Activated effector memory CD4-positive, alpha-beta T cell treated with Interleukin-2 at 50 U/mL for 16 hours (primary cell): Measurements from ENCODE around the gene ELMO1.
A peak's percentile ranks its signal among the peaks of the same experiment; 100 is the strongest.
"Not testable (repeated sequence)": the region's sequence is repeated elsewhere in the genome, so short reads cannot be mapped to it uniquely, and the experiment has no call there.

Experiments
- DNase-seq: peaks from one replicate; pipeline ENCODE4 v3.0.0-alpha.2; 2020

The ELMO1 gene

DNA sequence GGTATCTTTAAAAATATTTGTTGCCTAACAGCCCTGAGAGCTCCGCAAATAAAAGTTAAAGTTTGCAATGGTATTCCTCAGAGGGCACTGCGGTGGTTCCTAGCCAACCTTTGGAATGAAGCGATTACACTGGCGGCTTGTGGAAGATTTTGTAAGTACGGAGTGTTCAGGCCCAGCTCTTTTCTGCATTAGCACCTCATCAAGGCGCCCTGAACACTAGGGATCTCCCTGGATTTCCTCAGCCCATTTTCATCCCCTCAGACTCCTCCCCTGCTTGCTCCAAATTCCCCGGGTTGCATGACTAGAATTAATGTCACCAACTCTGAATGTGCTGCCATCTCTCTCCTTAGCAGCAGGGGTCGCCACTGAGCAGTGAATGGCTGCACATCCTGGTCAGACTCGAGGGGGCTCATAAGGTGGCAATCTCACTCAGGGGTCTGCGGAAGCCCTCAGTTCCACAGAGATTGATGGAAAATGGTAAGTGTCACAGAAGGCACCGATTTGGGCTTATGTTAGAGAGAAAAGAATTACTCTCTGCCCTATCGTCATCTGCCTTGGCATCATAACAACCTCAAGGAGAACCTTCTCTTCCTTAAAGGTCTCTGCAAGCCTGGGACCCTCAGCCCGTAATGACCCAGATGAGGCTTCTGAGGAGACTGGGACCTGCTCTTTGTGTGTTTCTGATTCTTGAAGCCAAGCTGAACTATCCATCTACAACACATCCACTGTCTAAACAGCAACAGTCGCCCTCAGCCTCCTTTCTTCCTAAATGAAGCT, 461.5 kb downstream of the ELMO1 start:
- peak; percentile 27 for DNase-seq

DNA sequence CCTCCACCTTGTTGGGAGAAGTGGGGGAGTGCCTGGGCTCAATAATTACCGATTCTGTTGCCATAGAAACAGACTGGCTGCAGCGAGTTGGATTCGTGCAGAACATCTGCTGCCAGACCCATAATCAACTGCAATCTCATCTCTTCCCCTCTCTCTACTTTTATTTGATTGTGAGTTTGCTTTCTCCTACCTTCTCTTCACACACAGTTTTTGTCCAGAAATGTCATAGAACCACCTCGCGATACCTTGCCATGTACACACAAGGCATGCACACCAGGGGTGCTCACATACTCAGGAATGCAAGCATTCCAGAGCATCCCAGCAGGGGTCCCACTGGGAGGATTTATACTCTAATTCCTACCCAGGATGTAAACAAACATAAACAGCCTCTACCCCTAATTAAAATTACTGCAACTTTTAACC, 462.1 kb downstream of the ELMO1 start:
- DNase-seq: no peak

- no peak for DNase-seq
Measured at GRCh38 chr7:36985866-36986400, 462.7 kb downstream of the ELMO1 start.

DNA sequence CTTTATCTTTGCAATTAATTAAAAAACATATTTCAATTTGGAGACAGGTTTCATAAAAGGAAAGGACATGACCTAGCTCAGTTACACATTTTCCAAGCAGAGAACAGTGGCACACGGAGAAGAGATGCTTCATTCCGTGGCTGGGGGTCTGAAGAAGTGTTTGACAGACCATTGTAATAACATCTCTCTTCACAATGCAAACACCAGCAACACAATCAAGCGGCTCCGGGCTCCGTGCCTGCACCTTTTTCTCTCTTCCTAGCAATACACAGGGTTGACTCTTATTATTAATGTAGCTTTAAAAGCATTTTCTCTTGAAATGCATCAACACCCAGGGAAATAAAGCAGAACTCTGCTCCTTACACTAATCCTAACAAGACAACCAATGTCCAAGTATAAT, 463.3 kb downstream of the ELMO1 start:
- DNase-seq: no peak

DNA sequence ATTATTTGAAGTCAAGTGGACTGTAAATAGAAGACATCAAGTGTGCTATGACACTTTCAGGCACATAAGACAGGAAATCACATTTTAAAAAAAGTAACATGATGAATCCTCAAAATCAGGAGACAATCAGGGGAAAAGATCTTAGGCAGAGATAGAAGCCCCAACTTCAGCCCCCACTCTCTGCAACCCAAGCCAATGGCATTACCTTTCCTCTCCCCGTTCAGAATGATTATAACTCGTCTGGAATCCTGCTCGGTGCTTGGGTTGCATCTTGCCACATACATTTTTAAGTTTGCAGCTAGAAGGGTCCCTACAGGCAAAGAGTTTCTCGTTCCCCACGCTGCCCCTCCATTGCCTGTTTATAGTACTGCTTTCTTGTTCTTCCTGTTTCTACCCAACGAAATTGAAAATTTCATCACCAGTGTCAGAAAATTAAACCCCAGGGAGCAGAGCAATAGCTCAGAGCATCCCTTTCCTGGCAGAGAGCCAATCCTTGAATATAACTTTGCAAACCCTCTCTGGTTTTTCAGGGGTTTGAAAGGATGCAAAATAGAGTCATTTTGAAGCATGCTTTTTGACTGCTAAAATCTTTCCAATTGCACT, 463.9 kb downstream of the ELMO1 start:
- DNase-seq: no peak

DNA sequence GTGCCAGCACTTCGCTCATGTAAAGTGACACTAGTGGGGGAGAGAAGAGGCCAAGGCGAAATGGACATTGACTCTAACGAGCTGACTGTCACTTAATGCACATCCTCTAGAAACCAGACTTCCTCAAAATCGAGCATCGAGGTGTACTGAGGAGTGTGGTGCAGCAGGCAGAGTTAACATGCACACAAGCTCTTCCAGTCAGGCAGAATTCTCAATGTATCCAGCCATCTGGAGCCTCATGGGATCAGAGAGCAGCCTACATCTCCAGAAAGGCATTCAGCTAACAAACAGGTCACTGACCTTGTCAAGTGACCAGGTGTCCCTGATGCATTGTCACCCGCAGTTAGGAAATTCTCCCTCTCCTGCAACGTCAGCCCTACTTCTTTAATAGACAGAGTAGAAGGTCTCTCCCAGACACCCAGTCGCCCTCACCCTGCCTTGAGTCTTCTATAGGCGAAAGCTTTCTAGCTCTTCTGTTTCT, 464.6 kb downstream of the ELMO1 start:
- DNase-seq: no peak

DNA sequence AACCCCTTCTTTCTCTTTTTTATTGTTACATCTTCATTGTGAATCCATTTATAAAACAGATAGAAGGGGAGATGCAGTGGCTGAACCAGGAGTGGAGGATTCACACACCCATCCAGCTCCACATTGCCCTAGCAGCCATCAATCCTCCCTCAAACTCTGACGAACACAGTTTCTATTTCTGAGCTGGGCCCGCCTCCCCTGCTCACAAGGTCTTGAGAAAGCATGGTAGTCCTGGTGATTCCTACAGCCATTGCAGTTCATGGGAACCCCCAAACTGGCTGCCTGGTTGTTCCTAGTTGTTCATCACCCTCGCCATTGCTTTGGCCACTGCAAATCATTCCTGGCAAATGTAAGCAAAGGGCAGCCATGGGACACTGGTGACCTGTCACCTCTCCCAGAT, 465.9 kb downstream of the ELMO1 start:
- no peak for DNase-seq

- no peak for DNase-seq
Measured at GRCh38 chr7:36979810-36980248, 468.8 kb downstream of the ELMO1 start.

GRCh38 chr7:36978461-36978860, 470.2 kb downstream of the ELMO1 start:
- DNase-seq: no peak

DNA sequence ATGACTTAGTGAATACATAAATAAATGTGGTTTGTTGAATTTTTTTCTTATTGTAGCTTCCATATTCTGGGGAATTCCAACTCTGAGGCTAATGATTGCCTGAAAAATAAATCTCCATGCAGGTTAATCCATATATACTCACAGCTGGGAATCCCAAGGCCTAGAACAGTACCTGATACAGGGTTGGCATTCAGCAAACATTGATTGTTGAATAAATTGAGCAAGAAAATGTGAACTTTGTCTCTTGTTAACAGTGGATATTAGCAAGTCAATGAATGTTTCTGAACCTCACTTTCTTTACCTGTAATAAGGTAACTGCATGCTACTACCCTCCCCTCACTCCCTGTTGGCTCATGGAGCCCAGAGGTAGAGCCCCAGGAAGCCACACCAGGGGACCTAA, 470.8 kb downstream of the ELMO1 start:
- no peak for DNase-seq

GRCh38 chr7:36973534-36973933, 475.1 kb downstream of the ELMO1 start:
- DNase-seq: not testable (repeated sequence)

DNA sequence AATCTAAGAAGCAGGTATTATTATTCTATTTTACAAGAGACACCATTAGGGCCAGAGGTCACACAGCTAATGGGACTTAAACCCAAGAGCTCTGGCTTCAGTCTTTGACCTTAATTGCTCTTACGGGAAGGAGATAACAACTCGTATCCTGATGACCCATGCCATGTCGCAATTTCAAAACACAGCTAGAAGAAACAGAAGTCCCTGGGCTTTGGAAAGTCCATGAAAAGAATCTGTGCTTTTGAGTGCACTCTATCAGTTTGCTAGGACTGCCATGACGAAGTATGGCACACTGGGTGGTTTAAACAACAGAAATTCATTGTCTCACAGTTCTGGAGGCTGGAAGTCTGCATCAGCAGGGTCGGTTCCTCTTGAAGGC, 476.5 kb downstream of the ELMO1 start:
- DNase-seq: no peak

GRCh38 chr7:36971515-36972139, 477.0 kb downstream of the ELMO1 start:
- no peak for DNase-seq

DNA sequence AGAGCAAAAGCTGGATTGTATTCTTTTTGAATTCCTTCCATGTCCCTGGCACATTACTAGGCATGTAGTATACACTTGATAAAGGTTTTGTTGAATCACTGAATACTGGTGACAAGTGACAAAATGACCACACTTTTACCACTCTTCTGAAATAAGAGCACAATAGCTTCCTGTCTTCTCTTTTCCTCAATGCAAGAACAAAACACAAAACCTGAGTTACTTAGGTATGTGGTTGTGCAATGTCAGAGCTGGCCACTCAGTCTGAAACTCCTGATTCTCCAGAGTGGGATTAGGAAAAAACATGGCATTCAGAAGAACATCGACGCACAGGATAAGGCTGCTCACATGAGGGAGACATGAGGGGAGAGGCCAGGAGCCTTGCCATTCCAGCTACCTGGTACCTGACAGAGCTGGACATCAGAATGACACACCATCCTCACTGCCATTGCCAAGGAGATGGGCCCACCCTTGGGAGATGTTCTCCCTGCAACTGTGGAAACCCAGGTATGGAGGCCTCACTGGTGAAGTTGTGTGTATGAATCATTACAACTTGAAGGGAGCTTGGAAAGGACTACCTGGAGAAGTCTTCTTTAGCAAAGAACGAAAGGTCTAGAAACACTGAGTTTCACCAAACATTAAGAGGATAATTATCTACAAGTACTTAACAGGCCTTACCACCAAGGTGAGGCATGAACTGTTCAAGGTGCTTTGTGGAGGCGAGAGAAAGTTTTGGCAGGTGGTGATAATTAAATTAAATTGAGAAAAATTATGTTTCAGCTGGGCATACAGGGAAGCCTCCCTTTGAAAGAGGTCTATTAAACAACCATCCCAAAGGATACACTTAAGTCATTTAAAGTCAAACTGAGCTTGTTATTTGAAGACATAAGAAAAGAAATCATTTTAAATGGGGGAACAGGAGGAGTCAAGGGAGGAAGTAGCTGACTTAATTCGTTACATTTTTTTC, 477.8 kb downstream of the ELMO1 start:
- no peak for DNase-seq

DNA sequence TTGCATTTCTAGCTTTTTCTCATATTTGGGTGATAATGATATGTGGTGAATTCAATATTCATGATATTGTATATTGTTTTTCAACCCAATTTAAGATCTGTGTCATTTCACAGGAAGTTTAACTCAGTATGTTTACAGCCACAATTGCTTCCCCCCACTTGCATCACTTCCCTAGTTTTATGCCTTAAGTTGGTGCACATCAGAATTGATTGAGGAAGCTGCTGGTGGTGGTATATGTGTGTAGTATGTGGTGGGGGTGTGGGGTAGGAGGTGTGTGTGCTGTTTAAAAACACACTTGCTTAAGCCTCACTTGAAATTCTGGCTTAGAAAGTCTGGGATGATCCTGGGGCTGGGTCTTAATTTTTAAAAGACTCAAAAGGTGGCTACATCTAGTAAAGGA, 479.3 kb downstream of the ELMO1 start:
- no peak for DNase-seq

GRCh38 chr7:36967387-36967786, 481.3 kb downstream of the ELMO1 start:
- DNase-seq: no peak

- no peak for DNase-seq
Measured at GRCh38 chr7:36966636-36967035, 482.0 kb downstream of the ELMO1 start.

- no peak for DNase-seq
Measured at GRCh38 chr7:36966039-36966438, 482.6 kb downstream of the ELMO1 start.

GRCh38 chr7:36965625-36966024, 483.0 kb downstream of the ELMO1 start:
- DNase-seq: no peak

- no peak for DNase-seq
Measured at GRCh38 chr7:36964297-36964696, 484.4 kb downstream of the ELMO1 start.

GRCh38 chr7:36962367-36962766, 486.3 kb downstream of the ELMO1 start:
- DNase-seq: no peak

DNA sequence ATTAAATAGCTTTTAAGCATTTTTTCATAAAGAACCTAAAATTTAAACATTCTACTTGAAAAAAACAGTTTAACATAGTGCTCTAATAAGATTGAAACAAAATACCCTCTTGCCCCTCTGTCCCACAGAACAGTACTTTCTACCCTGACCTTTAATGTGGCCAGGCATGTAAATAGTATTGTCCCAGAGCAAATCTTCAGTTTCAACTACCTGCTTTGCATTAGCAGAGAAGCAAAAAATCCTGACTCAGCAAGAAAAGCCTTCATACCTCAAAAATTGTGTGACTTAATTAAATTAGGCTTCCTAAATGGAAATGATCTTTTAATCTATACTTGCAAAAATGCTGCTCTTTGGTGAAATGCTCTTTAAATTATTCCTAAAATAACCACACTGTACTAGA, 487.0 kb downstream of the ELMO1 start:
- no peak for DNase-seq

DNA sequence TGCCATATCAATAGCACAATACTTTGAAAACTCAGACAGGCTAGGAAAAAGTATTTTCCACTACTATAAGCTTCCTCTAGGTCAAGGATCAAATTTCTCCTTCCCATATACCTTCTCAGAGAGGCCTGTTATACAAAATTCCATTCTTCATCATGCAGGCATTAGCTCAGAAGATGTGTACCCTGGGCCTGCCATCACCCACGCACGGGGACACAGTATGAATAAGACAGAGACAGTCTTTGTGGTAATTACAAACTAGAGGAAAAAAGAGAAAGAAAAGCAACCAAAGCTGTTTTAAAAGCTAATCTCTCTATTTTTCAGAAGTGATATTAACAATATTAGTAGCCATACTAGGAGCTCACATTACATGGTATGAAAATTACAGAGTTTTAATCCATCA, 487.6 kb downstream of the ELMO1 start:
- no peak for DNase-seq
